Stimulated activated CD8-positive, alpha-beta memory T cell treated with anti-CD3 and anti-CD28 coated beads, Interleukin-15, amount 100 ng/mL, for 4 hours (primary cell): ENCODE results near the gene SMIM38.

Experiments used
- DNase-seq, 2 donors: peaks; one replicate each; pipeline ENCODE4 v3.0.0-alpha.2; 2020; ENCODE audit warnings: low read depth in 2 of 2

SMIM38 gene

GRCh38 chr11:69159150-69159852, 3.6 kb downstream of the SMIM38 start:
- no peak for DNase-seq

GRCh38 chr11:69160296-69161116, 4.8 kb downstream of the SMIM38 start:
- no peak for DNase-seq

GRCh38 chr11:69161117-69161407, 5.3 kb downstream of the SMIM38 start:
- no peak for DNase-seq

GRCh38 chr11:69162505-69162904, 6.8 kb downstream of the SMIM38 start:
- no peak for DNase-seq

- no peak for DNase-seq
Measured at GRCh38 chr11:69163842-69164241, 8.1 kb downstream of the SMIM38 start.

- DNase-seq: no peak
Measured at GRCh38 chr11:69164824-69165223, 9.1 kb downstream of the SMIM38 start.

- DNase-seq: no peak
Measured at GRCh38 chr11:69165775-69166174, 10.0 kb downstream of the SMIM38 start.

- DNase-seq: peak; percentile 18 to 25
Measured at GRCh38 chr11:69166218-69167115, 10.7 kb downstream of the SMIM38 start.

- no peak for DNase-seq
Measured at GRCh38 chr11:69167130-69167915, 11.6 kb downstream of the SMIM38 start.

- DNase-seq: no peak
Measured at GRCh38 chr11:69167916-69168691, 12.4 kb downstream of the SMIM38 start.

- DNase-seq: no peak
Measured at GRCh38 chr11:69169479-69169878, 13.7 kb downstream of the SMIM38 start.

GRCh38 chr11:69170704-69171103, 15.0 kb downstream of the SMIM38 start:
- no peak for DNase-seq

GRCh38 chr11:69171476-69172240, 15.9 kb downstream of the SMIM38 start:
- no peak for DNase-seq

GRCh38 chr11:69172674-69173073, 16.9 kb downstream of the SMIM38 start:
- no peak for DNase-seq

- DNase-seq: no peak
Measured at GRCh38 chr11:69173331-69173730, 17.6 kb downstream of the SMIM38 start.

- no peak for DNase-seq
Measured at GRCh38 chr11:69173925-69174581, 18.3 kb downstream of the SMIM38 start.

GRCh38 chr11:69174841-69175240, 19.1 kb downstream of the SMIM38 start:
- DNase-seq: no peak

- DNase-seq: no peak
Measured at GRCh38 chr11:69178819-69179482, 23.2 kb downstream of the SMIM38 start.

- no peak for DNase-seq
Measured at GRCh38 chr11:69180226-69180625, 24.5 kb downstream of the SMIM38 start.
